ENCODE data around the gene LRRC25. TPM values are rescaled to one million over a fixed set of nuclear protein-coding genes. Genes with fewer than 3 reads are reported as not detected.

The LRRC25 gene
- total and polyA plus RNA-seq, 10 of the 15 experiments (the other 5 are each of a cell fraction or from before 2014, with no cell fraction given), result 0.38 to 2.9 (median 1.2) TPM

GRCh38 chr19:18366021-18366435 is 31.4 kb downstream of the LRRC25 start (continued):
- TF ChIP-seq HCFC1 (IDR thresholded peaks at IDR 0.05; ENCODE audit: low read length) (no peak), RAD51 (IDR thresholded peaks at IDR 0.05) (peak; percentile 41; the same call in 1 of the 2 replicates)
- TF ChIP-seq, protein P1, sequence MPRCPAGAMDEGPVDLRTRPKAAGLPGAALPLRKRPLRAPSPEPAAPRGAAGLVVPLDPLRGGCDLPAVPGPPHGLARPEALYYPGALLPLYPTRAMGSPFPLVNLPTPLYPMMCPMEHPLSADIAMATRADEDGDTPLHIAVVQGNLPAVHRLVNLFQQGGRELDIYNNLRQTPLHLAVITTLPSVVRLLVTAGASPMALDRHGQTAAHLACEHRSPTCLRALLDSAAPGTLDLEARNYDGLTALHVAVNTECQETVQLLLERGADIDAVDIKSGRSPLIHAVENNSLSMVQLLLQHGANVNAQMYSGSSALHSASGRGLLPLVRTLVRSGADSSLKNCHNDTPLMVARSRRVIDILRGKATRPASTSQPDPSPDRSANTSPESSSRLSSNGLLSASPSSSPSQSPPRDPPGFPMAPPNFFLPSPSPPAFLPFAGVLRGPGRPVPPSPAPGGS (IDR thresholded peaks at IDR 0.05; ENCODE audit: borderline replicate concordance, insufficient read depth, low read depth, low read length, poor library complexity, severe bottlenecking), result no peak

DNA sequence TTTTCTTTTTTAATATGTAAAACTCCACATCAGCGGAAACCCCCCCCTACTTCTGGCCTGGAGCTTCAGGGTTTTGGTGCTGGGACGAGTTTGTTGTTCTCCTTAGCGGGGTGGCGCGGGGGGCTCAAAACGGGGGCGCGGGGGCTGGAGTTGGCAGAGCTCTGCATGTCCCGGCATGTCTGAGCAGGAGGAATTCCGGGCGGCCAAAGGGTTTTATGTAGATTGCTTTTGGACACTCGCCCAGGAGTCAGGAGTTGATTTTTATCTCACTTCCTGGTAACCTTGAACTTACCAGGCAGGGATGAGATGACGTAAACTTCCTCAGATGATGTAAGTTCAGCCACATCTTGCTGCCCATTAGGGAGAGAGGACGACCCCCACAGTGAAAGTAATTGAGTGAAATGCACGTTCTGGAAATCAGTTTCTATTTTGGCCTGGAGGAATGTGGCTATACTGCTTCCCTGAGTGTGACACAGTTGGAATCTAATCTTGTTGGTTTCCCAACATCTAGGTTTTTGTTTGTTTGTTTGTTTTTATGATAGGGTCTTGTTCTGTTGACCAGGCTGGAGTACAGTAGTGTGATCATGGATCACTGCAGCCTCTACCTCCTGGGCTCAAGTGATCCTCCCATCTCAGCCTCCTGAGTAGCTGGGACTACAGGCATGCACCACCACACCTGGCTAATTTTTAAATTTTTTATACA is 32.4 kb downstream of the LRRC25 start:
- FAIRE-seq (no peak), ATAC-seq (no peak), DNase-seq (ENCODE audit: low read depth, low spot score) (no peak)
- Histone ChIP-seq H3K9ac (ENCODE audit: control insufficient read depth, insufficient read depth, low read length) (no peak overlapping the region), H3K9me3 (replicated peaks; ENCODE audit: control insufficient read depth, insufficient read depth, low read length) (no peaks in the 10 kb centered on the region; the same call in 2 of the 3 replicates), H3K36me3 (ENCODE audit: control insufficient read depth in 2 of 2, insufficient read depth in 2 of 2, low read length in 1 of 2) (peaks cover 0 to 6% of the 10 kb centered on the region in 2 experiments), H4K20me1 (ENCODE audit: control insufficient read depth, insufficient read depth) (no peaks in the 10 kb centered on the region), H3K27me3 (replicated peaks in 1 of 2; ENCODE audit: control insufficient read depth in 2 of 2, insufficient read depth in 2 of 2, low read length in 1 of 2) (no peaks in the 10 kb centered on the region), H2AFZ (ENCODE audit: control insufficient read depth, low read depth, low read length) (no peak overlapping the region), H3K4me3 (no peak overlapping the region), H3K4me2 (ENCODE audit: control insufficient read depth, insufficient read depth) (no peak overlapping the region), H3K79me2 (ENCODE audit: control insufficient read depth, insufficient read depth, low read length) (no peaks in the 10 kb centered on the region), H3K27ac (ENCODE audit: control insufficient read depth, insufficient read depth) (no peak overlapping the region; the same call in 1 of the 2 replicates), H3K4me1 (ENCODE audit: control insufficient read depth, insufficient read depth, low read length) (peaks cover 11% of the 10 kb centered on the region)
- ChIA-PET POLR2A (interaction anchor here (0.6 to 1.2 kb wide), 2 partner anchors 16 to 84 kb away, joined by 3 read pairs; partner anchors contain the start of gene JUND), SMC1A (ENCODE audit: uncharacterized antibody, unreplicated experiment) (interaction anchor here (0.7 to 1.5 kb wide), 3 partner anchors 15 to 36 kb away, joined by 3 to 4 read pairs (median 4); no protein-coding TSS in a partner anchor), CTCF (interaction anchor here (1.0 to 1.5 kb wide), 3 partner anchors 23 to 86 kb away, joined by 4 to 5 read pairs (median 4); no protein-coding TSS in a partner anchor), RAD21 (ENCODE audit: unreplicated experiment) (no interaction called here)
- no TSS peak for BruUV-seq (replicated peaks)
- WGBS (ENCODE audit: insufficient coverage, insufficient replicate concordance, low lambda C conversion rate, missing lambda C conversion rate), result 71% methylated on average over 15 of the region's 15 CpGs
- in situ Hi-C loops (cut with MboI) (no loop called here), intact Hi-C loops (cut with micrococcal nuclease; ENCODE audit: unreplicated experiment) (no loop called here)
- TF ChIP-seq NFIC (IDR thresholded peaks at IDR 0.05; ENCODE audit: low read depth, low read length) (no peak; the same call in 1 of the 2 replicates), RUNX3 (IDR thresholded peaks at IDR 0.05; ENCODE audit: low read length) (peak; percentile 49; the same call in 1 of the 2 replicates), HDAC2 (IDR thresholded peaks at IDR 0.05) (no peak), TBL1XR1 (IDR thresholded peaks at IDR 0.05; ENCODE audit: low read depth, low read length) (no peak), POLR2A (IDR thresholded peaks at IDR 0.05; ENCODE audit: low read depth, low read length) (no peak), RAD21 (IDR thresholded peaks at IDR 0.05; ENCODE audit: insufficient read depth, low read depth, low read length) (no peak), JUNB (IDR thresholded peaks at IDR 0.05) (0 out of 2 replicates have a peak, but pooled peaks have one; percentile 9), CBX3 (IDR thresholded peaks at IDR 0.05; ENCODE audit: borderline replicate concordance, low read depth) (no peak)
- TF ChIP-seq, protein P2, sequence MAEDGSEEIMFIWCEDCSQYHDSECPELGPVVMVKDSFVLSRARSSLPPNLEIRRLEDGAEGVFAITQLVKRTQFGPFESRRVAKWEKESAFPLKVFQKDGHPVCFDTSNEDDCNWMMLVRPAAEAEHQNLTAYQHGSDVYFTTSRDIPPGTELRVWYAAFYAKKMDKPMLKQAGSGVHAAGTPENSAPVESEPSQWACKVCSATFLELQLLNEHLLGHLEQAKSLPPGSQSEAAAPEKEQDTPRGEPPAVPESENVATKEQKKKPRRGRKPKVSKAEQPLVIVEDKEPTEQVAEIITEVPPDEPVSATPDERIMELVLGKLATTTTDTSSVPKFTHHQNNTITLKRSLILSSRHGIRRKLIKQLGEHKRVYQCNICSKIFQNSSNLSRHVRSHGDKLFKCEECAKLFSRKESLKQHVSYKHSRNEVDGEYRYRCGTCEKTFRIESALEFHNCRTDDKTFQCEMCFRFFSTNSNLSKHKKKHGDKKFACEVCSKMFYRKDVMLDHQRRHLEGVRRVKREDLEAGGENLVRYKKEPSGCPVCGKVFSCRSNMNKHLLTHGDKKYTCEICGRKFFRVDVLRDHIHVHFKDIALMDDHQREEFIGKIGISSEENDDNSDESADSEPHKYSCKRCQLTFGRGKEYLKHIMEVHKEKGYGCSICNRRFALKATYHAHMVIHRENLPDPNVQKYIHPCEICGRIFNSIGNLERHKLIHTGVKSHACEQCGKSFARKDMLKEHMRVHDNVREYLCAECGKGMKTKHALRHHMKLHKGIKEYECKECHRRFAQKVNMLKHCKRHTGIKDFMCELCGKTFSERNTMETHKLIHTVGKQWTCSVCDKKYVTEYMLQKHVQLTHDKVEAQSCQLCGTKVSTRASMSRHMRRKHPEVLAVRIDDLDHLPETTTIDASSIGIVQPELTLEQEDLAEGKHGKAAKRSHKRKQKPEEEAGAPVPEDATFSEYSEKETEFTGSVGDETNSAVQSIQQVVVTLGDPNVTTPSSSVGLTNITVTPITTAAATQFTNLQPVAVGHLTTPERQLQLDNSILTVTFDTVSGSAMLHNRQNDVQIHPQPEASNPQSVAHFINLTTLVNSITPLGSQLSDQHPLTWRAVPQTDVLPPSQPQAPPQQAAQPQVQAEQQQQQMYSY (CRISPR knock-in tag; IDR thresholded peaks at IDR 0.05), result no peak
- TF ChIP-seq, protein P3, sequence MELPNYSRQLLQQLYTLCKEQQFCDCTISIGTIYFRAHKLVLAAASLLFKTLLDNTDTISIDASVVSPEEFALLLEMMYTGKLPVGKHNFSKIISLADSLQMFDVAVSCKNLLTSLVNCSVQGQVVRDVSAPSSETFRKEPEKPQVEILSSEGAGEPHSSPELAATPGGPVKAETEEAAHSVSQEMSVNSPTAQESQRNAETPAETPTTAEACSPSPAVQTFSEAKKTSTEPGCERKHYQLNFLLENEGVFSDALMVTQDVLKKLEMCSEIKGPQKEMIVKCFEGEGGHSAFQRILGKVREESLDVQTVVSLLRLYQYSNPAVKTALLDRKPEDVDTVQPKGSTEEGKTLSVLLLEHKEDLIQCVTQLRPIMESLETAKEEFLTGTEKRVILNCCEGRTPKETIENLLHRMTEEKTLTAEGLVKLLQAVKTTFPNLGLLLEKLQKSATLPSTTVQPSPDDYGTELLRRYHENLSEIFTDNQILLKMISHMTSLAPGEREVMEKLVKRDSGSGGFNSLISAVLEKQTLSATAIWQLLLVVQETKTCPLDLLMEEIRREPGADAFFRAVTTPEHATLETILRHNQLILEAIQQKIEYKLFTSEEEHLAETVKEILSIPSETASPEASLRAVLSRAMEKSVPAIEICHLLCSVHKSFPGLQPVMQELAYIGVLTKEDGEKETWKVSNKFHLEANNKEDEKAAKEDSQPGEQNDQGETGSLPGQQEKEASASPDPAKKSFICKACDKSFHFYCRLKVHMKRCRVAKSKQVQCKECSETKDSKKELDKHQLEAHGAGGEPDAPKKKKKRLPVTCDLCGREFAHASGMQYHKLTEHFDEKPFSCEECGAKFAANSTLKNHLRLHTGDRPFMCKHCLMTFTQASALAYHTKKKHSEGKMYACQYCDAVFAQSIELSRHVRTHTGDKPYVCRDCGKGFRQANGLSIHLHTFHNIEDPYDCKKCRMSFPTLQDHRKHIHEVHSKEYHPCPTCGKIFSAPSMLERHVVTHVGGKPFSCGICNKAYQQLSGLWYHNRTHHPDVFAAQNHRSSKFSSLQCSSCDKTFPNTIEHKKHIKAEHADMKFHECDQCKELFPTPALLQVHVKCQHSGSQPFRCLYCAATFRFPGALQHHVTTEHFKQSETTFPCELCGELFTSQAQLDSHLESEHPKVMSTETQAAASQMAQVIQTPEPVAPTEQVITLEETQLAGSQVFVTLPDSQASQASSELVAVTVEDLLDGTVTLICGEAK (IDR thresholded peaks at IDR 0.05; ENCODE audit: borderline replicate concordance), result no peak
